Erythroblast (primary cell): ENCODE results near the gene CPA5.

Experiments used
- GATA1 ChIP-seq: IDR thresholded peaks from 2 replicates; pipeline ENCODE4 v1.6.1; 2011; ENCODE audit warnings: low read depth, mild to moderate bottlenecking, control low read depth, low read length, moderate library complexity
- POLR2A ChIP-seq: IDR thresholded peaks from 2 replicates; pipeline ENCODE4 v1.6.1; 2011; ENCODE audit warnings: mild to moderate bottlenecking, low read length

DNA sequence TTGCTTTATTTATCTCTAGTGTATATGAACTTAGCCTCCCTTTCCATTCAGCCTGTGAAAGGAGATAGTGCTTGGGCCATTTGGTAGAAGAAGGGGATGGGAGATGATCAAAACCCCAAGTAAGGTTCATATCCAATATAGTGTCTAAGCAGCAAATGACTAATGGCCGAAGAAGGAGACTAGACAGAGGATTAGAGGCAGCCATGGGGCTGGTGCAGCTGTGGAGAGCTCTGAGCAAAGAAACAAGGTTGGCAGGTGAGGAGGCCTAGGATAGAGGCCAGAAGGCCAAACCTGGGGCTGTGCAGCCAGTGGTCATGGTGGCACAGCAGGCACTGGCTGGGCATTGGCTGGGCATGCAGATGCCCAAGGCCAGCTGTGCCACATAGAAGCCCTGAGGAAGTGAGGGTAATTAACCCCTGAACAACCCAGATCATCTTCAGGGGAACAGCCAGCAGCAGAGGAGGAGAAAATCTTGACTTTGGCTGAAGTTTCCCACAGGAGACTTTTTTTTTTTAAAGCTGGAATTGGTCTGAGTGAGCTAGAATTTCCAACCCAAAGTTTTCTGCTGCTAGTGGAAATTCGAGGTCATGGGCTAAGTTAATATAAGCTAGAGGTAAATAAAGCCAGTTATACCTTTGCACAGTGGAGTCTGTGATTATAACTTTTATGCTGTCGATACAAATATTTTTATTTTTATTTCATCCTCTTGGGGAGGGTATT, 25.4 kb downstream of the CPA5 start:
- TF ChIP-seq POLR2A (no peak), GATA1 (no peak)
